Measurements from ENCODE around the gene ATP4A.

ATP4A gene

DNA sequence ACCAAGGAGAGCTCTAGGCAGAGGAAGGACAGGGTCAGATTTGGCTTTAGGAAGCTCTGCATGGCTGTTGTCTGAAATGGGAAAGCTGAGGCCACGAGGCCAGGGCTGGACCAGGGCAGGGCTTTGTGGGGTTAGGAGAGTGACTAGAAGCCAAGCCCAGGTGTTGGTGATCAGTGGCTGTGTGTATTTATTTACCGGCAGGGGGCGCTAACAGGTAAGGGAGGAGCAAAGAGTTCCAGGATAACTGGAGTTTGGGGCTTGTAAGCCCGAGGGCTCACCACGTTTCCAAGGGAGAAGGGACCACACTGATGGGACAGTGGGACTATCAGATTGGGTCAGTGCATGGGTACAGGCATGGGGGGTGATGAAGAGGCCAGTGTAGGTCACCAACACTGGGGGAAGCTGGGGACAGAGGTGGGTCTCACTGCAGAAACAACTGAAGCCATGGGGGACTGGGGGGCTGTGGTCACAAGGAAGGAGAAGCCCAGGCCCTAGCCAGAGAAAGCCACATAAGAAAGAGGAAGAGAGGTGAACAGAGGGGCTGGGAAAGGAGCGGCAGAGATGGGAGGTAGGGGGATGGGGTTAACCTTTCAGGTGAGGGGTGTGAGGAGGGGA is 14.2 kb downstream of the ATP4A start:
- peak; percentile 49 for DNase-seq (ENCODE audit: low read depth, low spot score)

- no peak for DNase-seq (ENCODE audit: low read depth, low spot score)
These were observed 16.9 kb downstream of the ATP4A start for GRCh38 chr19:35546532-35546931.

DNA sequence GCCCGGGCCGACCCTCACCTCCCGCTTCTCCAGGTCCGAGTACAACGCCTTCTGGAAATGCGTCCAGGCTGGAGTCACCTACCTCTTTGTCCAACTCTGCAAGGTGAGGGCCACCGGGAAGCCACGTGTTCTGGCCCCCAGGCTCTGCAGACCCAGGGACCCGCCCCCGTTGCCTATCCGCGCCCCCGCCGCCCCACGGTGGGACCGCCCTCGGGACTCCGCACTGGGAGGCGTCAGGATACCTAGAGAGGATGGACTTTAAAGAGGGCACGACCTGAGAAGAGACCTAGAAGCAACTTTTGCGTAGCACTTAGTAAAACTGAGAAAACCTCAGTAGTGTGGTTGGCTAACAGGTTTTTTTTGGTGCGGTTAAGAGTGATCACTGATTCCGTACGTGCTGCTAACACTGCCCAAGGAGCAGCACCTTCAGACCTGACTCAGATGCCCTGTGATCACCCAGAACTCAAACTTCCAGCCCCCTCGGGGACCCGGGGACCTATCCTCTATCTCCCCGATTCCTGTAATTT is 17.5 kb downstream of the ATP4A start:
- peak; percentile 32 for DNase-seq (ENCODE audit: low read depth, low spot score)

- peak; percentile 59 for DNase-seq (ENCODE audit: low read depth, low spot score)
These were observed 18.2 kb downstream of the ATP4A start, which contains the start of gene TMEM147 for GRCh38 chr19:35545001-35545854. TSS of gene TMEM147 (plus strand) at chr19:35545626. CDS start at chr19:35545740, 114 bp downstream.

GRCh38 chr19:35544110-35544802 is 19.2 kb downstream of the ATP4A start:
- DNase-seq (ENCODE audit: low read depth, low spot score): no peak

GRCh38 chr19:35543280-35544109 is 20.0 kb downstream of the ATP4A start:
- DNase-seq (ENCODE audit: low read depth, low spot score): no peak

DNA sequence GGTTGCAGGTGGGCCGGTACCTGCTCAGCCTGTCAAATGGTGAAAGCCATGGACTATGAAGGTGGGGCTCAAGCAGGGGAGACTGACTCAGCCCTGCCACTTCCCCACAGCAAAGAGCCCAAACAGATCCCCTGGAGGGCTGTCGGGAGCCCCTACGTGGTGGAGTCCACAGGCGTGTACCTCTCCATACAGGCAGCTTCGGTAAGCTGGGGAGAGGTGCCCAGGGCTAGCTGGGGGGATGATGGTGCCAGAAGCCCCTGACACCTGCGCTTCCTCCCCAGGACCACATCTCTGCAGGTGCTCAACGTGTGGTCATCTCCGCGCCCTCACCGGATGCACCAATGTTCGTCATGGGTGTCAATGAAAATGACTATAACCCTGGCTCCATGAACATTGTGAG is 21.2 kb downstream of the ATP4A start:
- DNase-seq (ENCODE audit: low read depth, low spot score): no peak

GRCh38 chr19:35540356-35540927 is 23.0 kb downstream of the ATP4A start:
- no peak for DNase-seq (ENCODE audit: low read depth, low spot score)

DNA sequence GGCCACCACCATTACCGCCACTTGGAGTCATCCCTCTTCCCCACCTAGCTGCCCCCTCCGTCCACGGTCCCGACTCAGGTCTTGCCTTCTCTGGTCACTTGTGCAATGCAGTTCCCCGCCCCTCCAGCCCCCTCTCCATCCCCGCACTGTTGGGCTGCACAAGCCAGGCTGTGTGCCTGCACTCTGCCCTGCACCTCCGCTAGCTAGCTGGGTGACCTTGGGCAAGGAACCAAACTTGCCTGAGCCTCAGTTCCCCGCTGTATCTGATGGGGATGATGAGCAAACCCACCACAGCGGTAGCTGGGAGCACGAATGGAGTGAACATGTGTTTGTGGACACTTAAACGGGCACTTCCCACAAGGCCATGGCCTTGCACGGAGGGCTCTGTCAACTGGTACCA is 23.6 kb downstream of the ATP4A start:
- DNase-seq (ENCODE audit: low read depth, low spot score): no peak

DNA sequence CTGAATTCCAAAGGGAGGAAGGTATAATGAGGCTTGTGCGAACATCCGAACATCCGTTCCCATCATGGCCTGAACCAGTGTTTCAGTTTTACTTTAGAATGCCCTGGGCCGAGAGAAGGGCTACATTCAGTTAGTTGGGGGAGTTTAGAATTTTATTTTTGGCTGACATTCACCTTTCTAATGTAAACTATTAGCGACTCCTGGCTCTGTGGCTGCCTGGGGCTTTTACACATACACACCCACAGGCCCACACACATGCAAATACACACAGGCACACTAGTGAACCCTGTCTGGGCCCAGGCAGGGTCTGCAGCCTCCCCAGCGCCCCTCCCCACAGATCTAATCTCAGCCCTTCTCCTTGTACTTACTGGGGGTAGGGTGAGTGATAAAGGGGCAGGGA is 24.1 kb downstream of the ATP4A start:
- DNase-seq (ENCODE audit: low read depth, low spot score): no peak

DNA sequence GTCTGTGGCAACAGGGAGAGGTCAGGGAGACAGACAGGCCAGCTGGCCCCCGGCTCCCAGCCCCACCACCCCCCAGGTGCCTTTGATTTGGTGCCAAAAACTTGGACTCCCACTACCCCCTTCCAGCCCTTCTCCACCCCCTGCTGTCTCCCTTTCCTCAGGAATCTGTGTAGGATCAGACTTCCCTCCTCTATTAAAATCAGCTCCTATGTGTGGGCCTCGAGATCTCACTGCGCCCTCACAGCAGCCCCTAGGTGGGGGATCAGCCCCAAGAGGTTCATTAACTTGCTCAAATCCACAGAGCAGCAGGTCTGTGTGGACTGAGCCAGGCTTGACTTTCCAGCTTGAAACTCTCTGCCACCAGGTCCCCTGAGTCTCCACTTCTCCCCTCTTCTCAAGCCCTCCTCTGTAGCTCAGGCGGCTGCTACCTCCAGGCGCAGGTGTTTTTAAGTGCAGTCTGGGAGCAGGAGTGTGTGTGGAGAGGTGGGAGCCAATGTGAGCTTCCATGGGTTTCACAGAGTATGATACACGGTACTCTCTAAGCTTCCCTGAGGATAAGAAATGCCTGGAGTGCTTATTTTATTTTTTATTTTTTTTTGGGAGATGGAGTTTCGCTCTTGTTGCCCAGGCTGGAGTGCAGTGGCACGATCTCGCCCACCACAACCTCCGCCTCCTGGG is 28.5 kb downstream of the ATP4A start:
- no peak for DNase-seq (ENCODE audit: low read depth, low spot score)

GRCh38 chr19:35533822-35534392 is 29.6 kb downstream of the ATP4A start:
- no peak for DNase-seq (ENCODE audit: low read depth, low spot score)

DNA sequence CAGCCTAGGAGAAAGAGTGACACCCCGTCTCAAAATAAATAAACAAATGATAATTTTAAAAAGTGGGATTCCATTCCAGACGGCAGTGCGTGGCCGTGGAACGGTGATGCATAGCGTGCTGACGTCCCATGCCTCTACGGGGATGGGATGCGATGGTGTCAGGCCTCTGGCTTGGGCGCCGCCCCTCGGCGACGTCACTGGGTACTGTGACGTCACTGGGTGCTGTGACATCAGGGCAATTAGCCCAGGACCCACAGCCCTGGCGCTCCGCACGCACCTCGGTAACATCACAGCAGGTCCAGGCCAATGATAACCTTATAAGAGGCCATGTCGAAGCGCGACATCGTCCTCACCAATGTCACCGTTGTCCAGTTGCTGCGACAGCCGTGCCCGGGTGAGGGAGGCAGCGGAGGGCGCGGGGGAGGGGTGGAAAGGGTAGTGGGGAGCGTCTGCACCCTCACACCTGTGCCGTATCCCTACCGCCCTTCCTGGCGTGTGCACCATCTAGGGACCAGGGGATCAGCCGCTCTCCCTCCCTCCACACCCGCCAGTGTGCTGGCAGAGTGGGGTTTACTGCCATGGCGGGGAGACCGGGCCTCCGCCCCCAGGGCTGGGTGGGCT is 30.1 kb downstream of the ATP4A start, which contains the start of gene GAPDHS:
TSS of gene GAPDHS (plus strand) at position 256 of the 621 bp plus-strand sequence. CDS start at position 328, 72 bp downstream.
- DNase-seq (ENCODE audit: low read depth, low spot score): no peak

DNA sequence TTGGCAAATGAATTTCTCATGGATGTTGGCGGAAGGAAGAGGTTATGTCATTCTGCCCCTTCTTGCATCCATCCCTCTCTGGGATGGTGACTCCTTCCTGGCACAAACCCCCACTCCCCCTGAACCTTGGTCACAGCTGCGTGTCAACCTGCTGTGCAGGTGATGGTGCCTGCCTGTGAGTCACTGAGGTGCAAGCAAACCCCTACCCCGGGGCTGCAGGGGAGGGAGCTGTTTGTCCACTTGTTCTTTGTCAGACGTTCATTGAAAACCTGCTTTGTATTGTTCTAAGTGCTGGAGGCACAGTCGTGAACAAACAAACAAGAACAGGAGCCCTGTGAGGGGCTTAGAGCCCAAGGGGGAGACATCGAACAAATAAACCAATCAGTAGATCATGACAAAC is 32.2 kb downstream of the ATP4A start:
- DNase-seq (ENCODE audit: low read depth, low spot score): no peak

DNA sequence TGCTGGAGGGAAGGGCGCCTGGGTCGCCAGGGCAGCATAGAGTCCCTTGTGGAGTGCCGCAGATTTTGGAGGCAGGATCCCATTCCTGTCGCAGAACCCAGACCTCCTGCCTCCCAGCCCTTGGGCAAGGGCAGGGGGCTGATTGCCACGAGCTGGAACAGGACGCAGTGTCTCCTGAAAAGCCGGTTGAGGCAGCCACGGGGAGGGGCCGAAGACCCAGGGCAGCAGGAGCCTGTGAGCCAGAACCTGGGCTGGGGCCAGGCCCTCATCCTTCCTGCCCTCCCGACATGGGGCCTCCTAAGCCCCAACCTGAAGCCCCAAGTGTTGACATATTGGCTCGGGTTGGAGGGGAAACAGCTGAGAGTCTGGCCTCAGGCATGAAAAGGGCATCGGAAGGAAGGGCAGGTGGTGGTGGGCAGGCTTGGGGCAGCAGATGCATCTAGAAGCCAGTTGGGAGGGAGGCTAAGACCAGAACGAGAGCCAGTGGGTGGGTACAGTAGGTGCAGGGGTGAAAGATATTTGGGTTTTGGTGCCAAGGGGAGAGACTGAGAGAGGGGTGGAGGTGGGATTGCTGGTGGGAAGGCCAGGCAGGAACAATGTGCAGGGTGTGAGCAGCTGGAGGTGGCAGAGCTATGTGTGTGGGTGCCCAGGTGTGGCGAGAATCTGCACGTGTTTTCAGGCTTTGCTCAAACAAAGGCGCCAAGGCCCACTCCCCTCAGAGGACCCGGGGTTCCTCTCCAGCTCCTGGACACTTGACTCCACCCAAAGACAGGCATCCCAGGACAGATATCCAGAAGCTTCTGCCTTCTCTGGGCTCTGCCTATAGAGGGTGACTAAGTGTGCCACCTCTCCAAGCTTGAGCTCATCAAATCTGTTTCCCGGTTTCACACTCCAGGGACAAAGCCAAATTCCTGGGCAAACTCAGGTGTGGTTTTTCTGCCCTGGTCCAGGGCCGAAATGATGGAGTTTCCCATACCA is 33.9 kb downstream of the ATP4A start:
- DNase-seq (ENCODE audit: low read depth, low spot score): no peak

GRCh38 chr19:35528218-35529038 is 35.0 kb downstream of the ATP4A start, which contains the start of gene SBSN:
TSS of gene SBSN (minus strand) at chr19:35528311. CDS start at chr19:35528281, 30 bp downstream.
- DNase-seq (ENCODE audit: low read depth, low spot score): no peak

GRCh38 chr19:35525873-35526272 is 37.6 kb downstream of the ATP4A start:
- no peak for DNase-seq (ENCODE audit: low read depth, low spot score)

Data from activated CD4-positive, CD25-positive, alpha-beta regulatory T cell treated with anti-CD3 and anti-CD28 coated beads, Interleukin-2, amount 50 U/mL, for 16 hours (primary cell).